Psoas muscle (tissue), 8 donors: Measurements from ENCODE around the gene HOXC12. TPM values are rescaled to one million over a fixed set of nuclear protein-coding genes. Genes with fewer than 3 reads are reported as not detected.

ENCODE experiments used
- ATAC-seq, 4 donors: fragments of 200-7000 bp; cut with Tn5 transposase; one replicate each; pipeline ENCODE4 v1.9.1; 2020; ENCODE audit warnings: moderate library complexity in 3 of 4, mild to moderate bottlenecking in 2 of 4
- DNase-seq, 2 donors: peaks; one replicate each; pipeline ENCODE4 v3.0.0-alpha.2; 2020
- H3K27ac ChIP-seq: fragments of 200-600 bp; one replicate; pipeline ENCODE4 v1.8.0; 2022
- H3K27me3 ChIP-seq, 3 donors: fragments of 200-600 bp in 1 of 3; one replicate each; pipeline versions ENCODE4 v1.6.1 to v1.8.0; 2013 to 2022; ENCODE audit warnings: low read length in 2 of 3, mild to moderate bottlenecking in 2 of 3, moderate library complexity in 1 of 3; ENCODE audit not compliant: insufficient read depth in 3 of 3
- H3K36me3 ChIP-seq, 2 donors: fragments of 200-600 bp in 1 of 2; one replicate each; pipeline versions ENCODE4 v1.6.1 to v1.8.0; 2013 to 2022; ENCODE audit warnings: low read depth in 1 of 2, mild to moderate bottlenecking in 1 of 2, moderate library complexity in 1 of 2; ENCODE audit not compliant: insufficient read depth in 1 of 2
- H3K4me1 ChIP-seq: fragments of 200-600 bp; one replicate; pipeline ENCODE4 v1.8.0; 2022
- H3K4me3 ChIP-seq: fragments of 200-600 bp; one replicate; pipeline ENCODE4 v1.8.0; 2022; ENCODE audit warnings: mild to moderate bottlenecking
- H3K9me3 ChIP-seq: fragments of 200-600 bp; one replicate; pipeline ENCODE4 v1.8.0; 2022
- WGBS, 3 donors: extraction: QIAGEN DNeasy Blood & Tissue Kit; methylation state at CpG; one replicate each; pipeline versions ENCODE4 v1.1.6 to v1.1.7; 2013; 5-methylcytosine and 5-hydroxymethylcytosine counted together
- intact Hi-C, 2 donors: fragments of 100-400 bp; cut with DNase I; formaldehyde crosslinking; loops; one replicate each; pipeline versions ENCODE4 v1.11.0 to v1.14.2; 2022
- polyA plus RNA-seq, 3 donors: library from polyadenylated mRNA; stranded (reverse); fragments of 200-250 nt; gene quantifications; one replicate each; pipeline ENCODE4 v1.2.3, GENCODE V29; 2013
- total RNA-seq, 4 donors: library from RNA; stranded (reverse); fragmentation: NEBNext Ultra II Directional in 2 of 4; extraction: Animal tissue kit (Norgen Biotek cat#: 25700) in 2 of 4; gene quantifications; one replicate each; pipeline versions ENCODE4 v1.2.1 to v1.2.4, GENCODE V29; 2021 to 2023
- TF ChIP-seq, protein P1 (sequence below): fragments of 200-600 bp; IDR thresholded peaks from one replicate; pipeline ENCODE4 v1.8.0; 2022; ENCODE audit warnings: antibody characterized with exemption
- donor health status: healthy with polysubstance abuse.
- donor health status: DM: no; HTN: no; CAD: no; lungs with moderate emphysema.
- donor health status: Bipolar disorder and iron deficiency.
- donor health status: healthy.
- donor health status: DM: yes; HTN: yes; CAD: no.
- donor health status: DM: no; HTN: no; CAD: no.
- donor health status: DM: no; HTN: no; CAD: no.
- donor health status: DM: yes; HTN: yes; CAD: no.

HOXC12 gene
- total and polyA plus RNA-seq, 7 donors, result under 0.01 to 0.01 TPM; not detected in 5

DNA sequence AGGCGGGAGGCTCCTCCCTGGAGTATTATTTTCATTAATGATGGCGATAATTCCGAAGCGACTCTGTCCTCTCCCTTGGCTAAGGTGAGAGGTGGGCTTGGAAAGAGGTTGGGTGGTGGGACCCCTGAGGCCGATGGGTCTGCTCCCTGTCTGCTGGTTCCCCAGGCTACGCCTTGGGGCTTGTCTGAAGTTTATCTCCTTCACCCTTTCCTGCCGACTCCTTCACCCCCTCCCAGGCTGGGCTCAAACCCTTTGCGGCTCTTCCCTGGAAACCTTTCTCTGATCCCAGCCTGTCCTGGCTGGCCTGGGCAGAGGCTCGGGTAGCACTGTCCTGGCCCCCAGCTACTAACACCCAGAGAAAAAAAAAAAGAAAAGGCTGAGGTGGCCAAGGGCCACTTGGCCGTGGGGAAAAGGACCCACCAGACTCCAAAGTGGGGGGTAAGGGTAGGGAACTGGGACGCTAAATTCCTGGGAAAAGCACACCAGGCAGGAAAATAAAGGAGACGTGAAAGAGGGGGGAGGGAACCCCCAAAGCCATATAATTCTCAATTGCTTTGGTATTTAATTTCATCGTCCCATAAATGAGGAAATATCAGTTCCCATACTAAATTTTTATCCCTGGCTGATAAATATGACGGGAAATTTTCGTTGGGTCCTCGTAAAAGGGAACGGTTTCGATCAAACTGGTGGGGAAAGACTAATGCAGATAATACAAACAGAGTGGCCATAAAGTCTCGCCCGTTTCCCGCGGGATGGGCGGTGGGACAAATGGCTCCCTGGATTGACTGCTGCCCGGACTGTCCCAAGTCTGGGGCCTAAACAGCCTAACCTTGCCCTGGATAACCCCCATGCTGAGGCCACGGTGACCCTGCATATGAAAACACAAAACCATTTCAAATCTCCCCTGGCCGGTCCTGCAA is 28.2 kb downstream of the HOXC12 start:
- peak overlapping the region; percentile 79 for H3K4me3 ChIP-seq

DNA sequence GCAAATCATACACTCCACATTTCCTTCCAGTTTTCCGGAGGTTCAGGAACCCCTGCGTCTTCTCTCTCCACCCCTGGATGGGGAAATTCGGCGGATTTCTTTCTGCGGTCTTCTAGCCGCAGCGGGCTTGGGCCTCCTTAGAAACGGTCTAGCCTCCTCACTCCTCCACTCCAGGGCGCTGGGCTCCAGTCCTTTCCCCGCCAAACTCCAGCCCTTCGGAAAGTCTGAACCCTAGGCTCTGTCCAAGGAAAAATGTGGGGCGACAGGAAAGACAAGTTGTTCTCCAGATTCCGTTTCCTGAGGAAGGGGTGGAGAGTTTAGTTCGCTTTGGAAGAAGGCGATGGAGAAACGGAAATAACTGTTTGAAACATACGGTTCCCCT is 28.9 kb downstream of the HOXC12 start:
- TF ChIP-seq, protein P1, sequence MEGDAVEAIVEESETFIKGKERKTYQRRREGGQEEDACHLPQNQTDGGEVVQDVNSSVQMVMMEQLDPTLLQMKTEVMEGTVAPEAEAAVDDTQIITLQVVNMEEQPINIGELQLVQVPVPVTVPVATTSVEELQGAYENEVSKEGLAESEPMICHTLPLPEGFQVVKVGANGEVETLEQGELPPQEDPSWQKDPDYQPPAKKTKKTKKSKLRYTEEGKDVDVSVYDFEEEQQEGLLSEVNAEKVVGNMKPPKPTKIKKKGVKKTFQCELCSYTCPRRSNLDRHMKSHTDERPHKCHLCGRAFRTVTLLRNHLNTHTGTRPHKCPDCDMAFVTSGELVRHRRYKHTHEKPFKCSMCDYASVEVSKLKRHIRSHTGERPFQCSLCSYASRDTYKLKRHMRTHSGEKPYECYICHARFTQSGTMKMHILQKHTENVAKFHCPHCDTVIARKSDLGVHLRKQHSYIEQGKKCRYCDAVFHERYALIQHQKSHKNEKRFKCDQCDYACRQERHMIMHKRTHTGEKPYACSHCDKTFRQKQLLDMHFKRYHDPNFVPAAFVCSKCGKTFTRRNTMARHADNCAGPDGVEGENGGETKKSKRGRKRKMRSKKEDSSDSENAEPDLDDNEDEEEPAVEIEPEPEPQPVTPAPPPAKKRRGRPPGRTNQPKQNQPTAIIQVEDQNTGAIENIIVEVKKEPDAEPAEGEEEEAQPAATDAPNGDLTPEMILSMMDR, result no peak
- Histone ChIP-seq H3K36me3 (no peaks in the 10 kb centered on the region), H3K27me3 (peaks cover 0 to 6% (median 3%) of the 10 kb centered on the region in 3 donors), H3K9me3 (no peaks in the 10 kb centered on the region), H3K4me1 (peaks cover 9% of the 10 kb centered on the region), H3K27ac (peak overlapping the region; percentile 95), H3K4me3 (peak overlapping the region; percentile 79)
- intact Hi-C loops, result loop anchor here (1.0 to 10.0 kb wide), 3 partner anchors 13 to 391 kb away; no protein-coding TSS in a partner anchor
- peak in 1 of 2 donors; percentile 56 for DNase-seq
- 9 to 10% (median 9%) methylated on average over 17 of the region's 17 CpGs for WGBS, 3 donors
- ATAC-seq, result peak in 1 of 4 donors; percentile 5

More for the DNA sequence above, 28.2 kb downstream of the HOXC12 start:
- Histone ChIP-seq H3K27me3 (peaks cover 0 to 7% (median 3%) of the 10 kb centered on the region in 3 donors), H3K36me3 (no peaks in the 10 kb centered on the region), H3K9me3 (no peaks in the 10 kb centered on the region), H3K4me1 (peaks cover 3% of the 10 kb centered on the region), H3K27ac (peak overlapping the region; percentile 95)
- WGBS, 3 donors, result 9 to 13% (median 11%) methylated on average over 26 of the region's 26 CpGs
- intact Hi-C loops, result loop anchor here (1.0 to 10.0 kb wide), 4 partner anchors 14 to 392 kb away; no protein-coding TSS in a partner anchor
- peak in 1 of 4 donors; percentile 11 for ATAC-seq
- DNase-seq, result peak in 1 of 2 donors; percentile 54
- TF ChIP-seq, protein P1, result no peak

DNA sequence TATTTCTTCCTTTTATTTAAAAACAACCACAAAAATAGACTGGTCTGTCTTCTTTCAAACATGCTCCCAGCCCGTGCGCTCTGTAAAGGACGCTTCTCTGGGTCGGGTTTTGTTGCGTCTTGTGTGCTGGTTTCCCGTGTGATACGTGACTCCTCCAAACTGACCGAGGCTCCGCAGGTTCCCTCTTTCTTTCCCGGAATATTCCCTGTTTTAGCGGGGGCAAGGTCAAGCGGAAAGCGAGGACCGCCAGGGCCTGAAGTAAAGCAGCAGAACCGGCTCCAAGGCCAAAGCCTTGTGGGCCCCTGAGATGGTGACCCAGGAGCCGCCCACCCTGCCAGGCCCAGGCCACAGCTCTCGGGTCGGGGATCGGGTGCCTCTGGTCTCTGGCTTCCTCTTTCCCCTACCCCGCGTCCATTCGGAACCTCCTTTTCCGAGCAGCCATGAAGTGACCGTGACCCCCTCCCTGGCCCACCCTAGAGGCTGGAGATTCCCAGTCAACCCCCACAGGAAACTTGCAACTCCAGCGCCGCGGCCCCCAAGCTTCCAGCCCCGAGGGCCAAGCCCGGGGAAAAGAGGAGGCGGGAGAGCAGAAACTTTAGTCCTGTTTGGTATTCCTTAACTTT is 29.4 kb downstream of the HOXC12 start:
- TF ChIP-seq, protein P1, result no peak
- WGBS, 3 donors, result 4 to 7% (median 5%) methylated on average over 29 to 30 of the region's 30 CpGs
- ATAC-seq (peak in 1 of 4 donors; percentile 20), DNase-seq (peak in 1 of 2 donors; percentile 69)
- intact Hi-C loops, result loop anchor here (1.0 to 10.0 kb wide), 4 partner anchors 13 to 391 kb away; no protein-coding TSS in a partner anchor
- Histone ChIP-seq H3K27ac (peak overlapping the region; percentile 95), H3K9me3 (no peaks in the 10 kb centered on the region), H3K36me3 (no peaks in the 10 kb centered on the region), H3K27me3 (peaks cover 0 to 3% (median 2%) of the 10 kb centered on the region in 3 donors), H3K4me1 (peaks cover 14% of the 10 kb centered on the region), H3K4me3 (peak overlapping the region; percentile 79)

DNA sequence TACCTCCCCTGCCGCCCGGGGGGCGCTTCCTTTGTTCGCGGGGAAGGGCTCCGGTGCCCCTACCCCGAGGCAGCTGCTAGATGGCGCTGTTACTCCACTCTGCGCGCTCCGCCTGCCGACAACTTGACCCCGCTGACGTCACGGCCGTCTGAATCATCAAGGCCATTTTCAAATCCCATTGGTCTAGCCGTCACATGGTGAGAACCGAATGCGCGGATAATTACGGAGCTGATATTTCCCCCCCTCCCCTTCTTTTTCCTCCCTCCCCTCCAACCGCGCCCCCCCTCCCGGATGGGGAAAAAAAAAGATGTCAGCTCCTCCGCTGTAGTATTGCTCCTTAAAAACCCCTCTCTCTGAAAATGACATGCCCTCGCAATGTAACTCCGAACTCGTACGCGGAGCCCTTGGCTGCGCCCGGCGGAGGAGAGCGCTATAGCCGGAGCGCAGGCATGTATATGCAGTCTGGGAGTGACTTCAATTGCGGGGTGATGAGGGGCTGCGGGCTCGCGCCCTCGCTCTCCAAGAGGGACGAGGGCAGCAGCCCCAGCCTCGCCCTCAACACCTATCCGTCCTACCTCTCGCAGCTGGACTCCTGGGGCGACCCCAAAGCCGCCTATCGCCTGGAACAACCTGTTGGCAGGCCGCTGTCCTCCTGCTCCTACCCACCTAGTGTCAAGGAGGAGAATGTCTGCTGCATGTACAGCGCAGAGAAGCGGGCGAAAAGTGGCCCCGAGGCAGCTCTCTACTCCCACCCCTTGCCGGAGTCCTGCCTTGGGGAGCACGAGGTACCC is 30.4 kb downstream of the HOXC12 start, which contains the start of gene HOXC10:
Gene HOXC10 (plus strand): TSS at position 246 of the 791 bp plus-strand sequence. CDS start 114 bp downstream, at position 360.
- peak within 1 kb of the TSS; percentile 95 for H3K27ac ChIP-seq
- TF ChIP-seq, protein P1, result peak; percentile 71
- no peaks in the 10 kb centered on the region for H3K9me3 ChIP-seq
- H3K4me3 ChIP-seq, result peak within 1 kb of the TSS; percentile 79
- DNase-seq (peak; percentile 94 to 98), ATAC-seq (peak; percentile 71 to 94 (median 82))
- WGBS, 3 donors, result 1% methylated on average over 51 to 55 of the region's 55 CpGs
- H3K27me3 ChIP-seq, result peaks cover 0 to 3% (median 0%) of the 10 kb centered on the region in 3 donors
- H3K4me1 ChIP-seq, result peaks cover 19% of the 10 kb centered on the region
- intact Hi-C loops, result loop anchor here (2.0 to 10.0 kb wide), 3 partner anchors 230 to 390 kb away; no protein-coding TSS in a partner anchor
- H3K36me3 ChIP-seq, result no peaks in the 10 kb centered on the region
